GM18517 (cell line): ENCODE data around the gene MYLK2.

Experiments used
- ATAC-seq: cut with Tn5 transposase; IDR thresholded peaks from one replicate; pipeline ENCODE4 v1.9.1; 2021; ENCODE audit warnings: mild to moderate bottlenecking, moderate library complexity; ENCODE audit not compliant: unreplicated experiment

The MYLK2 gene

GRCh38 chr20:31851240-31851955 is 32.2 kb downstream of the MYLK2 start:
- ATAC-seq: no peak

GRCh38 chr20:31853481-31853880 is 34.3 kb downstream of the MYLK2 start:
- ATAC-seq: no peak

- no peak for ATAC-seq
Measured at GRCh38 chr20:31856516-31856915, 37.4 kb downstream of the MYLK2 start.

GRCh38 chr20:31857861-31858759 is 39.0 kb downstream of the MYLK2 start:
- ATAC-seq: peak; percentile 49

- no peak for ATAC-seq
Measured at GRCh38 chr20:31858760-31859083, 39.6 kb downstream of the MYLK2 start.

GRCh38 chr20:31859266-31859997 is 40.3 kb downstream of the MYLK2 start:
- no peak for ATAC-seq

- no peak for ATAC-seq
Measured at GRCh38 chr20:31859998-31860380, 40.8 kb downstream of the MYLK2 start.

- no peak for ATAC-seq
Measured at GRCh38 chr20:31860390-31861134, 41.4 kb downstream of the MYLK2 start.

GRCh38 chr20:31861135-31861384 is 41.9 kb downstream of the MYLK2 start:
- ATAC-seq: peak; percentile 14

GRCh38 chr20:31861385-31862156 is 42.4 kb downstream of the MYLK2 start:
- ATAC-seq: peak; percentile 58

- no peak for ATAC-seq
Measured at GRCh38 chr20:31862157-31862470, 43.0 kb downstream of the MYLK2 start.

- no peak for ATAC-seq
Measured at GRCh38 chr20:31862506-31862905, 43.4 kb downstream of the MYLK2 start.

- ATAC-seq: no peak
Measured at GRCh38 chr20:31863296-31864085, 44.3 kb downstream of the MYLK2 start.

GRCh38 chr20:31864521-31865400 is 45.6 kb downstream of the MYLK2 start:
- ATAC-seq: no peak

GRCh38 chr20:31866221-31866620 is 47.1 kb downstream of the MYLK2 start:
- ATAC-seq: no peak

GRCh38 chr20:31868853-31869672 is 49.9 kb downstream of the MYLK2 start:
- ATAC-seq: no peak

- ATAC-seq: no peak
Measured at GRCh38 chr20:31869673-31869941, 50.5 kb downstream of the MYLK2 start.
